ENCODE data around the gene PRKCE. TPM values are rescaled to one million over a fixed set of nuclear protein-coding genes. Genes with fewer than 3 reads are reported as not detected.

The PRKCE gene
- total RNA-seq, 2 experiments from 2014 or later = 24.9 to 26.2 TPM

DNA sequence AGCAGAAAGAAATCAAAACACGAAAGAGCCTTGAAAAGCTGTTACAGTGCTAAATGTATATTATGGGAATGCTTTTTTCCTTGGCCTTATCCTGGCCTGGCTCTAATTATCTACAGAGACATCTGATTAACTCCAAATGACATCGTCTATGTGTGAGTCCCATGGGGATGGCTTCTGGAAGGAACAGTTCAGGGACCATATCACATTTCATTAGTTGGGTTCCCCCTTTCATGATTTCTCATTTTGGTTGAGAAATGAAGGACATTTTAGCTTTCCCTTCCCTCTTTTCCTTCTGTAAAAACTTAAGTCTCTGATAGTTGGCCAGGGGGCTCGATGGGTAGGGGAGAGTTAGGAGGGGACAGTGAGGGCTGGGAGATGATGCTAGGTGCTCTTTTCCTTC is 116.7 kb downstream of the PRKCE start:
- intact Hi-C loops (cut with DNase I, micrococcal nuclease) = no loop called here
- no peak for DNase-seq
- Mint-ChIP-seq H3K4me3 (no peak overlapping the region), H3K36me3 (ENCODE audit: low read depth) (no peaks in the 10 kb centered on the region), H3K9me3 (no peaks in the 10 kb centered on the region), H3K4me1 (ENCODE audit: low read depth) (no peaks in the 10 kb centered on the region), H3K27ac (no peak overlapping the region), H3K27me3 (no peaks in the 10 kb centered on the region)
- no peak overlapping the region for H3K27ac ChIP-seq (ENCODE audit: low read depth in 1 of 2, low read length in 2 of 2)
- H3K4me1 ChIP-seq (ENCODE audit: insufficient read depth, low read length) = no peaks in the 10 kb centered on the region
- TF ChIP-seq, protein P1, sequence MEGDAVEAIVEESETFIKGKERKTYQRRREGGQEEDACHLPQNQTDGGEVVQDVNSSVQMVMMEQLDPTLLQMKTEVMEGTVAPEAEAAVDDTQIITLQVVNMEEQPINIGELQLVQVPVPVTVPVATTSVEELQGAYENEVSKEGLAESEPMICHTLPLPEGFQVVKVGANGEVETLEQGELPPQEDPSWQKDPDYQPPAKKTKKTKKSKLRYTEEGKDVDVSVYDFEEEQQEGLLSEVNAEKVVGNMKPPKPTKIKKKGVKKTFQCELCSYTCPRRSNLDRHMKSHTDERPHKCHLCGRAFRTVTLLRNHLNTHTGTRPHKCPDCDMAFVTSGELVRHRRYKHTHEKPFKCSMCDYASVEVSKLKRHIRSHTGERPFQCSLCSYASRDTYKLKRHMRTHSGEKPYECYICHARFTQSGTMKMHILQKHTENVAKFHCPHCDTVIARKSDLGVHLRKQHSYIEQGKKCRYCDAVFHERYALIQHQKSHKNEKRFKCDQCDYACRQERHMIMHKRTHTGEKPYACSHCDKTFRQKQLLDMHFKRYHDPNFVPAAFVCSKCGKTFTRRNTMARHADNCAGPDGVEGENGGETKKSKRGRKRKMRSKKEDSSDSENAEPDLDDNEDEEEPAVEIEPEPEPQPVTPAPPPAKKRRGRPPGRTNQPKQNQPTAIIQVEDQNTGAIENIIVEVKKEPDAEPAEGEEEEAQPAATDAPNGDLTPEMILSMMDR (IDR thresholded peaks at IDR 0.05) = no peak
- ChIA-PET POLR2A (no interaction called here), CTCF (no interaction called here)
- no peaks in the 10 kb centered on the region for H3K9me3 ChIP-seq (ENCODE audit: control insufficient read depth in 1 of 2, insufficient read depth in 1 of 2, low read length in 2 of 2)
- H3K4me3 ChIP-seq (ENCODE audit: low read length) = no peak overlapping the region
- ATAC-seq (ENCODE audit: poor library complexity) = no peak
- H3K27me3 ChIP-seq (ENCODE audit: control insufficient read depth in 1 of 2, insufficient read depth in 2 of 2, low read length in 2 of 2) = no peaks in the 10 kb centered on the region
- no peaks in the 10 kb centered on the region for H3K36me3 ChIP-seq (ENCODE audit: insufficient read depth, low read length)

DNA sequence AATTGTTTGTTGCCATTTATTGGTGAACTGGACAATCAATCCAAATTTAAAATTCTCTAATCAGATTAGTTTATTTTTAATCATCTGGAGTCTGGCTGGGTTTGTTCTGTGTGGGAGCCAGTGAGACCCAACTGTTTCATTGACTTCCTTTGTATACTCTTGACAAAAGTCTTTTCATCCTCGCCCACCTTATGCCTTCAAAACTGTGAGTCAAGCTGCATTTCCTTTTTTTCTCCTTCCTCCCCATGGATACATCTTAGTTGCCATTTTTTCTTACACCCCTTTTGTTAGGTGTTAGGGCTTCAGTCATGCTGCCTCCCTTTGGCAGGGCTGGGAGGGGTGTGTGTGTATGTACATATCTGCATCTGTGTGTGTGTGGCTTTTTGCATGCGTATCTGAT is 117.6 kb downstream of the PRKCE start:
- TF ChIP-seq, protein P1 (IDR thresholded peaks at IDR 0.05) = no peak
- CTCF ChIA-PET = no interaction called here
- H3K36me3 ChIP-seq (ENCODE audit: insufficient read depth, low read length) = no peaks in the 10 kb centered on the region
- intact Hi-C loops (cut with DNase I, micrococcal nuclease) = no loop called here
- Mint-ChIP-seq H3K27ac (no peak overlapping the region), H3K4me3 (no peak overlapping the region), H3K36me3 (ENCODE audit: low read depth) (no peaks in the 10 kb centered on the region), H3K27me3 (no peaks in the 10 kb centered on the region), H3K4me1 (ENCODE audit: low read depth) (no peaks in the 10 kb centered on the region), H3K9me3 (no peaks in the 10 kb centered on the region)
- H3K4me3 ChIP-seq (ENCODE audit: low read length) = no peak overlapping the region
- DNase-seq (no peak), ATAC-seq (ENCODE audit: poor library complexity) (no peak)
- POLR2A ChIA-PET = no interaction called here
- H3K27me3 ChIP-seq (ENCODE audit: control insufficient read depth in 1 of 2, insufficient read depth in 2 of 2, low read length in 2 of 2) = no peaks in the 10 kb centered on the region
- H3K4me1 ChIP-seq (ENCODE audit: insufficient read depth, low read length) = no peaks in the 10 kb centered on the region
- no peak overlapping the region for H3K27ac ChIP-seq (ENCODE audit: low read depth in 1 of 2, low read length in 2 of 2)
- H3K9me3 ChIP-seq (ENCODE audit: control insufficient read depth in 1 of 2, insufficient read depth in 1 of 2, low read length in 2 of 2) = no peaks in the 10 kb centered on the region

DNA sequence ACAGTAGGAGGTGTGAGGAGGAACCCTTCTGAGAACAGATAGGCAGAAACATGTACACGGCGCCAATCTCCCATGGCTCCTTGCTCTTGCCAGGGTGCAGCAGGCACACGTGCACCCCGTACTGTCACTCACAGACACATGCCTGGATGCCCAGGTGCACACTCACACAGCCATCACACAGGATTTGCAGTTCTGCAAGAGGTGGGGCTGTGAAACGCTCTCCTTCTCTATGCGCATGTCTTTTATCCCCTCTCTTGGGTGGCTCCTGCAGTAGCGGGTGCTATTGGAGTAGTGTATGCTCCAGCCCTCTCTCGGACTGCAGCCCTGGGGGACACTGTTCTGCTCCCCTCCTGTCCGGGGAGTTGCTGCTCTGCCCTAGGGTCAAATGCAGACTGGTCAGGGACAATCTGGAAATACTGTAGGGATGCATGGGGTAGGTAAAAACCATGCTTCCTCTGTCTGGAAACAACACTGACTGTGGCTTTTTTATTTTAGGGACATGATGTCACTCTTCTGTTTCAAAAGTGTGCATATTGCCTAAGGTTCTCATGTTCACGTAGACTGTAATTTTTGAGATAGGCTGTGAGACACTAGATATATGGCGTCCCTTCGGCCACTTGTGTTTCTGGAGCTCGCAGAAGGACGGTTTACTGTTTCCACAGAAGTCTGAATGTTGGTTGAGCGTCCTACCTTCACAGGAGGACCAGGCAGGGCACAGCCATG is 118.5 kb downstream of the PRKCE start:
- Histone ChIP-seq H3K4me3 (ENCODE audit: low read length) (no peak overlapping the region), H3K36me3 (ENCODE audit: insufficient read depth, low read length) (no peaks in the 10 kb centered on the region), H3K4me1 (ENCODE audit: insufficient read depth, low read length) (no peaks in the 10 kb centered on the region), H3K9me3 (ENCODE audit: control insufficient read depth in 1 of 2, insufficient read depth in 1 of 2, low read length in 2 of 2) (no peaks in the 10 kb centered on the region), H3K27me3 (ENCODE audit: control insufficient read depth in 1 of 2, insufficient read depth in 2 of 2, low read length in 2 of 2) (no peaks in the 10 kb centered on the region), H3K27ac (ENCODE audit: low read depth in 1 of 2, low read length in 2 of 2) (no peak overlapping the region)
- DNase-seq = no peak
- ChIA-PET CTCF (no interaction called here), POLR2A (no interaction called here)
- Mint-ChIP-seq H3K27me3 (no peaks in the 10 kb centered on the region), H3K36me3 (ENCODE audit: low read depth) (no peaks in the 10 kb centered on the region), H3K4me1 (ENCODE audit: low read depth) (no peaks in the 10 kb centered on the region), H3K27ac (no peak overlapping the region), H3K9me3 (no peaks in the 10 kb centered on the region), H3K4me3 (no peak overlapping the region)
- intact Hi-C loops (cut with DNase I, micrococcal nuclease) = no loop called here
- TF ChIP-seq, protein P1 (IDR thresholded peaks at IDR 0.05) = no peak
- ATAC-seq (ENCODE audit: poor library complexity) = no peak
